HG02970 (cell line): Measurements from ENCODE around the gene SLC7A10.

ENCODE experiments used
- ATAC-seq: cut with Tn5 transposase; IDR thresholded peaks from one replicate; pipeline ENCODE4 v1.9.1; 2021; ENCODE audit warnings: mild to moderate bottlenecking, moderate library complexity, moderate number of reproducible peaks; ENCODE audit not compliant: unreplicated experiment, low FRiP score

SLC7A10 gene

DNA sequence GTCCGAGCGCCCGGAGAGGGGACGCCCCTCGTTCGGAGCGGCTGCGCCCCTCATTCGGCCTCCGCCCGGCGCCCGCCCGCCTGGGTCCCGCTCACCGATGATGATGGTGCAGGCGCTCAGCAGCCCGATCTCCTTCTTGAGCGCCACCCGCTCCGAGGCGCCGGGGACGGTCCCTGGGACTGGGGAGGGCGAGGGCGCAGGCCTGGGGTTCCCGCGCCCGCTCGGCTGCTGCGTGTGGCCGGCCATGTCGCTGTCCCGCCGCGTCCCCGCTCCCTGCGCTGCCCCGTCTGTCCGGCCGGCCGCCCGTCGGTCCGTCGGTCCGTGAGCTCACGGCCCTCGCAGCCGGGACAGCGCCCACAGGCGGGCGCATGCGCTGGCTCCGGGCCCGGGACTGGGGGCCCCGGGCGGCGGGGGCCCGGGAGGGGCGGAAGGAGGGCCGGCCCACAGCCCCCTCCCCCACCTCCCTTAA is at the start of gene SLC7A10:
TSS of gene SLC7A10 (minus strand) at position 393 of the 469 bp plus-strand sequence. CDS start at position 246, 147 bp downstream.
- ATAC-seq = no peak

DNA sequence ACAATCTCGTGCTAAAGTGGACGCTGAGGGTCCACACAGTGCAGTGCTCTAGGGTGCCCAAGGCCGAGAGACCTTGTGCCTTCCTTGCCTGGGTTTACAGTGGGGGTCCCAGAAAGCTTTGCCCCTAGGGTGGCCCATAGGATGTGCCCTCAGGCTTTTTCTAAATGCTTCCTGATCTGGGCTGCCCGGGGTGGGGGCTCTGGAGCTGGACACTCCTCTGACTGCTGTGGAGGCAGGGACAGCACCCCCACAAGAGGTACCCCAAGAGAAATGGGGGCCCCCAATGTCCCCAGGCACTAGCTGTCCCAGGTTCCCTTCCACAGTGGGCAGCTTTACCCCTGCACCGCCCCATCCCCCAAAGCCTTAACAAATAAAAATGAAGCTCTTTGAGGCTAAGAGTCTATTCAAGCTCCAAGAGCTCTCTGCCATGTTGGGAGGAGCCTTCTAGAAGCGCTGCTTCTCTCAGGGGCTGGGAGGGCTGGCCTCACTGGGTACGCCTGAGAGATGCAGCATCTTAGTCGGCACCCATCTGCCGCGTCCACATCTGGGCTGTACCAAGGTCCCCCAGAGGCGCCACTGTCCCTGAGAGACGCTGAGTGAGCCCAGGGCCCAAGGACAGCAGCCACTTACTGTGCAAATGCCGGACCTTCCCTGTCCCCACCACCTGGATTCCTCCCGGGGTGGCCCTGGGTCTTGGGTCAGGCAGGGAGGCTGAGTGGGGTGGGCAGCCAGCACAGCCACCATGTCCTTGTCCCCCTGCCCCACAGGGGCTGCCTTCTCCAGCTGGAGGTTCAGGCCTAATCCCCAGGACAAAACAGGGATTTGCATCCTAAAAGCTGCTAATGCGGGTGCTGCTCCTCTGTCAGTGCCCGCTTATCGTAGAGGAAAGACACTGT is 49.3 kb upstream of the SLC7A10 start:
- no peak for ATAC-seq

GRCh38 chr19:33273881-33274662 is 48.4 kb upstream of the SLC7A10 start:
- no peak for ATAC-seq

- ATAC-seq = no peak
These were observed 47.6 kb upstream of the SLC7A10 start for GRCh38 chr19:33273065-33273736.

- ATAC-seq = no peak
These were observed 45.8 kb upstream of the SLC7A10 start for GRCh38 chr19:33271246-33272021.

- ATAC-seq = no peak
These were observed 45.1 kb upstream of the SLC7A10 start for GRCh38 chr19:33270769-33271168.

GRCh38 chr19:33269016-33269415 is 43.4 kb upstream of the SLC7A10 start:
- ATAC-seq = no peak

- no peak for ATAC-seq
These were observed 42.7 kb upstream of the SLC7A10 start for GRCh38 chr19:33268162-33268991.

DNA sequence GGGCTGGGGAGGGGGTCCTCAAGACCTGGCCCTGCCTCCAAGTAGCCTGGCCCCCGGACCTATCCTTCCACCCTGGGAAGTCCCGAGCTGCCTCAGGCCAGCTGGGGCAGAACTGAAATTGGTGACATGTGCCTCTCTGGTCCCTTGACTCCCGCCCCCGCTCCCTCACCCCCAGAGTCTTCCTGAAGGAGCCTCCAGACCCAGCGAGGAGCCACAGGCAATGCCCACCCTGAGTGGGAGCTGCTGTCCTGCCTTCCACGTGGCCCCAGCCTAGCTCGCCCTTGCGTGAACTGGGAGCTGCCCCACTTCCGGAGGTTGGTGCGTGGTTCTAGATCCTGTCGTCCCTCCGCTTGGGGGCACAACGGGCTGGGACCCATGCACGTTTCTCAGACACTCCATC is 42.1 kb upstream of the SLC7A10 start:
- no peak for ATAC-seq

DNA sequence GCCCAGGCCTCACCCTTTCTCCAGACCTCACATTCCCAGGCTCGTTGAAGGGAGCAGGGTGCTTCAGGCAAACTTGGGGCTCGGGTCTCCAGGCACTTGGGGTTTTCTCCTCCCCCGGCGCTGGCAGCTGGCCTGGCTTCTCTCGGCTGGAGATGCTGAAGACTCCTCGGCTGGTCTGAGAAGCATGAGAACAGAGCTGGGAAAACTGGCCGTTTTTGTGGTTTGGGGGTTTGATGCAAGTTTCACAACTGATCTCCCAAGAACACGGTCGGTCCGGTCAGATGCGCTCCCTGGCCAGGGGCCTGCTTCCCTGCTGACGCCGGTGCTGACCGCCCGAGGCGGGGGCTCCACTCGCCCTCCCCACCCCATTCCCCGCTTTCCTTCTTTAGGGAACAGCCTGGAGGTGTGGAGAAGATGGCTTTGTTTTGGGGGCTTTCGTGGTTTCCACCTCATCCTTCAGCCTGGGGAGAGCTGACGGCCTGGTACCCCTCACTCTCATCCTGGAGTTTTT is 41.4 kb upstream of the SLC7A10 start:
- no peak for ATAC-seq

GRCh38 chr19:33264881-33265445 is 39.3 kb upstream of the SLC7A10 start:
- ATAC-seq = no peak

DNA sequence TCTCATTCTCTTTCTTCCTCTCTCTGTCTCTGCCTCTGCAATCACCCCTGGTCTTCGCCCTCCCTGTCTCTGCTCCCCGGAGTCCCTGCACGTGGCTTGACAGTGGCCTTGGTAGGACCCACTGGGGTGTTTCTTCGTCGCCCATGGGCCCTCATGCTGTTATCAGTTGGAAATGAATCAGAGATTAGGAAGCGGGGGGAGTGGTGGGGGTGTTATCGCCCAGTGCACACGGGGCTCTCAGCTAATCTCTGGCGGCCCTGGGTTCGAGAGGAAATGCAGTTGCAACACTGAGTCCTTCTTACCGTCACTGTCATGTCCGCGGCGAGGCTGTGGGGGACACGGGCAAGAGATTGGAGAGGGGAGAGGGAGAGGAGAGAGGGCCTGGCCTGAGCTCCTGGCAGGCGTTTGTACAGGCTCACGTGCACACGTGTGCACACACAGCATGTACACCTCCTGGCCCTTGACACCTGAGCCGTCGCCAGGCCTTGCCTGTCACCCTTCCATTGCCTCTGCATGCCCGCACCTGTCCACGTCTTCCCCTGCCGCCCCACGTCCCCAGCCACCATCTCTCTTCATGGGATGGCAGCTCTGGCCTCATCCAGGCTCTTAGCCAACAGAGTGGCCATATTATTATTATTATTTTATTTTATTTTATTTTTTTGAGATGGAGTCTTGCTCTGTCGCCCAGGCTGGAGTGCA is 37.8 kb upstream of the SLC7A10 start:
- no peak for ATAC-seq

GRCh38 chr19:33261511-33262189 is 36.0 kb upstream of the SLC7A10 start:
- no peak for ATAC-seq

DNA sequence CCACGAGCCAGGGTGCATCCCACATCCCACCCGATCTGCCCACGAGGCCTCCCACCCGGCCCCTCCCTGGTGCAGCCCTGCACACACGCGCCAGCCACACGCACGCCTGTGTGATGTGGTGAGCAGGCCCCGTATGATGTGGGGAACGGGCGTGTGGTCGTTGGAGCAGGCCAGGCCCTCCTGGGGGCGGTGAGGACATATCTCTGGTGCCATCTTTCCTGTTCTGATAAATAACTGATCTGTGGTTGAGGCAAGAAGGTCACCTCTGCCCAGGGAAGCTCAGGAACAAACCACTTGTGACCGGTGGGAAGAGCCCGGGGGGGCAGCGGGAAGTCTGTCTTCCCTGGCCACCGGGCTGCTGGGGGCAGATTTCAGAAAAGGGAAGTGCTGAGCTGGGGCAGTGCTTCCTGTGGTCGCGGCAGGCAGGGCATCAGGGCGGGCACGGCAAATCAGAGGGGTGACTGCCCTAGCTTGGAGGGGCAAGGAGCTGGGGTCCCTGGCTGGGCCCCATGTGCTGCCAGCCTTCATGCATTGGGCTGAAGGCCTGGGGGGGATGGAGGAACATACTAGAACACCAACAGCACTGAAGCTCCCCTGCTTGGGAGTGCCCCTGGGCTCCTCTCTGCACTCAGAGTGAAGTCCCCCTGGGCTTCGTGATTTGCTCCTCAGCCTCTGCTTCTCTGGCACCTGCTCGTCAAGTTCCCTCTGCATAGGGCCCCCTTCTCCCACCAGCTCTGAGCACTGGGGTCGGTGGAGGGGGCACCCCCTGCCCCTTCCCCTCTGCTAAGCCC is 35.2 kb upstream of the SLC7A10 start:
- no peak for ATAC-seq

DNA sequence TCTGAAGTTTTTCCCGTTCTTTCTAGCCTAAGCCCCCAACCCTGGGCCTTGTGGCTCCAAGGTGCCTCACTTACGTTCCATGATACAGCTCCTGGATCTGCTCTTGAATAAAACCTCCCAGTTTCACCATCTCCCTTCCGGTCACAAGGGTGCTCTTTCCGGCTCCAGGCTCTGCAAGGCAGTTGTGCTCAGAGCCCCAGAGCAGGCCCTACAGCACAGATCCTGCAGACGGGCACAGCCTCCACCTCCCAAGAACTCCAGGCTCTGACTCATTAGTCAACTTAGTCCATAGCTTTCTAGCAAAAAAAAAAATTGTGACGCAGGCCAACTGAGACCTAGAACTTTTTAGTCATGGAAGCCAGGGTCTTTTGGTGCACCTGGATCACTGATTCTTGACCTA is 33.9 kb upstream of the SLC7A10 start:
- no peak for ATAC-seq

DNA sequence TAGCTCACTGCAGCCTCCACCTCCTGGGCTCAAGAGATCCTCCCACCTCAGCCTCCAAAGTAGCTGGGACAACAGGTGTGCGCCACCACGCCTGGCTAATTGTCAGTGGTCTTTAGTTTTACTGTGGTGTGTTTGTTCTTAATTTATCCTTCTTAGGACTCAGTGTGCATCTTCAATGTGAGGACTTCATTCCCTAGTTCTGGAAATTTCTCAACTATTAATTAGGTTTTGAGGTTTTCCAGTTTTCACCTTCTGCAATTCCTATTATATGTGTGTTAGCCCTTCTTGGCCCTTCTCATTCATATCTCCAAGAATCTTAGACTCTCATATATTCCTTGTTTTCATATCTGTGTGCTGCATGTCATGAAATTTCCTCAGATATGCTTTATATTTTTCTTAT is 32.2 kb upstream of the SLC7A10 start:
- ATAC-seq = no peak

GRCh38 chr19:33256261-33256660 is 30.6 kb upstream of the SLC7A10 start:
- ATAC-seq = no peak
